Stimulated activated CD4-positive, alpha-beta T cell treated with anti-CD3 and anti-CD28 coated beads, Interleukin-4, amount 100 ng/mL, for 24 hours (primary cell): ENCODE results near the gene PPP2R1B.
"Not testable (repeated sequence)": the region's sequence is repeated elsewhere in the genome, so short reads cannot be mapped to it uniquely, and the experiment has no call there.

Source experiments
- DNase-seq: peaks from one replicate; pipeline ENCODE4 v3.0.0-alpha.2; 2020

The PPP2R1B gene

DNA sequence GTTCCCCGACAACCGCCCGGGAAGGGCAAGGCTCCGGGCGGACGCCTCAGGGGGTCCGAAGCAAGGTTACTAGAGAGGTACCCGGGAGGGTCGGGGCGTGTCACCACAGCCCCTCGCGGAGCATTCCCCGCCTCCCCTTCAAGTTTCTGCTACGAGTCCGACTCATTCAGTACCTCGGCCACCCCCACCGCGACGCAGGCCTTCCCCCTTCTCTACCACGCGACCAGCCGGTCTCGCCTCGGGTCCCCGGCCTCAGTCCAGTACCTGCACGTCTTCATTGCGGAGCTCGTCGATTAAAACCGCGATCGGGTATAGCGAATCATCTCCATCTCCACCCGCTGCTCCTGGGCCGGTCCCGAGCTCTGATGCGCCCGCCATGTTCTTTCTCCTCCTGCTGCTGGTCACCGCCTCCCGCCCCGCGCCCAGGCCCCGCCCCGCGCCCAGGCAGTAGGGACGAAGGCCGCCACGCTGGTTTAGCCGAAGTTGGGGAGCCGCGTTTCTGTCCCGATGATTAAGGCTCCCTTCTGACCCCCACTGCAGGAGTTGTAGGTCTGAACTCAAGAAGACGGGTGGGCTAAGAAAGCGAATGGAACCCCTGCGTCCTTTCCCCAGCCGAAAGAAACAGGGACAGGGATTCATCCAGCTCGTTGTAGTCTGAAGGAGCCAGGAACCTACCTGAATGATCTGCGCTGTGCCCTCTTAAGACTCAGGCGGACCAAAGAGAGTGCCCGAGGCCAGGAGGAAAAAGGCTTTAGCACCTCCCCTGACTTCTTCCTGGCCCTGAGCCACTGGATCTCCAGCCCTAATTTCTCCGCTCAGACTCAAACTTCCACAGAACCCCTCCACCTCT lies at the start of gene PPP2R1B:
Gene PPP2R1B, minus strand, starts transcription at position 406 of the 850 bp plus-strand sequence. Its CDS starts 28 bp downstream, at position 378.
- peak; percentile 78 for DNase-seq

DNA sequence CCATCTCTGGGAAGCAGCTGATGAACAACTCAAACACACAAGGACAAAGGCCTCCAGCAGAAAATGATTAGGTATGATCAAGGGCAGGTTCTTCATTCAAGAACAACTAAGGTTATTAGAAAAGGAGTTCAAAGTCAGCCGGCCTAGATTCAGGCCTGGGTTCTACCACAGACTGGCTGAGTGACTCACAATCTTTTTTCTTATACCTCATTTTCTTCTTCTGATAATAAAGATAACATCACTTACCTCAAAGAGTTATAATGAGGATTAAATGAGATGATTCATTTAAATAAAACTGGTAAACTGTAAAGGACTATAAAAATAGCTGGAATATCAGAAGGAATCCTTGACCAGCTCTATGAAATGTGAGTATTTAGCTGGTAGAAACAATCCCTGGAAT lies 49.3 kb upstream of the PPP2R1B start:
- DNase-seq: no peak

DNA sequence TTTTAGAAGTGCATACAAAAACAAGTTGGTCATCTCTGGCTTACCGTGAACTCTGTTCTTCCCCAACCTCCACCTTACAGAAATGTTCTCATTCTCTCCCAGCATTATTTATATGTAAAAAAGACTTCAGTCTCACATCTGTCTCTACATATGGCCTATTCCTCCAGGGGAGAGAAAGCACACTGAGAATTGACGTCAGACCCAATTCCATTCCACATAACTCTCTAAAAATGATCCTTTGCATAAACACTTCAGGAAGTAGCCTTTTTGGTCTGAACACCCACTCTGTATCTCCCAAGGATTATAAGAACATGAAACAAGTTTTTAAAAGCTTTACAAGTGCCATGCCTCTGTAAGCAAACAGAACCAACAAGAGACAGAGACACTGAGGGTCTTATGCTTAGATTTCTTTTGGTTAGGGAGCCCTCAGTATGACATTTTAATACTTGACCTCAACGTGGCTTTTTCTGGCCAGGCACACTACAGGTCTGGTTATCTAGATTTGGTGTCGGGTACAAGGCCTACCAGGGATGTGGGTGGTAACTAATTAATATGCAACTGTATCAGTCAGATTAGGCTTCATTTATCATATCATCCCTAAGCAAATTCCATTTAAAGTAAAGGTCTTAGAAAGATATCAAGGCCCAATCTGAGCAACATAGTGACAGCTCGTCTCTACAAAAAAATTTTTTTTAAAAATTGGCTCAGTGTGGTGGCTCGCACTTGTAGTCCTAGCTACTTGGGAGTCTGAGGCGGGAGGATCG lies 48.5 kb upstream of the PPP2R1B start:
- DNase-seq: no peak

DNA sequence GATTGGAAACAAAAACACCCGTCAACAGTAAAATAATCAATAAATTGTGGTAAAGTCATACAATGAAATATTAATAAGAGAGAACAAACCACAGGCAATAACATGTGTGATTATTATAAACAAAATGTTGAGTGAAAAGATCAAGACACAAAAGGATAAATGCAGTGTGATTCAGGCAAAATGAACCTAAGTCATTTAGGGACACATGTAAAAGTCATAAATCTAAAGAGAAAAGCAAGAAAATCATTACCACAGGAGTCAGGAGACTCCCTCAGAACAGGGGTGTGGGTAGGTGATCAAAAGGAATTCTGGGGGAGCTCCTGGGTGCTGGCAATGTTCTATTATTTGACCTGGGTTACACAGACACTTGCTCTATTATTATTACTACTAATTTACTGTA lies 47.9 kb upstream of the PPP2R1B start:
- no peak for DNase-seq

DNA sequence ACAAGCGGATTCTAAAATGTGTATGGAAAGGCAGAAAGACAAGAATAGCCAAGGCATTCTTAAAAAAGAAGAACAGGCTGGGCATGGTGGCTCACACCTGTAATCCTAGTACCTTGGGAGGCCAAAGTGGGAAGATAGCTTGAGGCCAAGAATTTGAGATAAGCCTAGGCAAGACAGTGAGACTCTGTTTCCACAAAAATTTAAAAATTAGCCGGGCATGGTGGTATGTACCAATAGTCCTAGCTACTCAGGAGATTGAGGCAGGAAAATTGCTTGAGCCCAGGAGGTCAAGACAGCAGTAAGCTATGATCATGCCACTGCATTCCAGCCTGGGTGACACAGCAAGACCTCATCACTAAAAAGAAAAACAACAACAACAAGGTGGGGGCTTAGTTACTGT lies 46.0 kb upstream of the PPP2R1B start:
- no peak for DNase-seq

DNA sequence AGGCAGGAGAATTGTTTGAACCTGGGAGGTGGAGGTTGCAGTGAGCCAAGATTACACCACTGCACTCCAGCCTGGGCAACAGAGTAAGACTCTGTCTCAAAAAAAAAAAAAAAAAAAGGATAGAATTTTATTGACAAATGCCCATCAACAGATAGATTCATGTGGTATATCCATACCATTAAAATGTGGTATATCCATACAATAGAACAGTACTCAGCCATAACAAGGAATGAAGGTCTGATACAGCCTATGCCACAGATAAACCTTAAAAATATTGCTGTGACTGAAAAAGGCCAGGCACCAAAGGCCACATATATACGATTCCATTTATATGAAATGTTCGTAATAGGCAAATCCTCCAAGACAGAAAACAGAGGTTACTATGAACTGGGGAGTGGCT lies 45.3 kb upstream of the PPP2R1B start:
- DNase-seq: no peak

DNA sequence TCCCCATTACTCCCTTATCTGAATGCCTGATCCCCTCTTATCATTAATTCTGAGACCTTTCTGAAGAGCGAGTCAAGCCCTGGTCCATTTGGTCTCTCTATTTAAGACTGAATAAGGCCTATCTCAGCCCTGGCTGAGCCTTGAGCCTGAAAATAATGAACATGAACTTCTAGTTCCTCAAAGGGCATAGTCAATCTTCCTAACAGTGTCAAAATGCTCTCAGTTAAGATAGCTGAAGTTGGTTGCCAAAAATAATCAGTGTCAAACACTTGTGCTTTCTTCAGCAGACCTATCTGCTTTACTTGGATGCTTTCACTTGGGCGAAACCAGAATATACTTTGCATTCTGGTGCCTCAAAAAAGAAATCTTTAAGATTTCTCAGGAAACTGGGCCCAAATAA lies 42.6 kb upstream of the PPP2R1B start:
- no peak for DNase-seq

DNA sequence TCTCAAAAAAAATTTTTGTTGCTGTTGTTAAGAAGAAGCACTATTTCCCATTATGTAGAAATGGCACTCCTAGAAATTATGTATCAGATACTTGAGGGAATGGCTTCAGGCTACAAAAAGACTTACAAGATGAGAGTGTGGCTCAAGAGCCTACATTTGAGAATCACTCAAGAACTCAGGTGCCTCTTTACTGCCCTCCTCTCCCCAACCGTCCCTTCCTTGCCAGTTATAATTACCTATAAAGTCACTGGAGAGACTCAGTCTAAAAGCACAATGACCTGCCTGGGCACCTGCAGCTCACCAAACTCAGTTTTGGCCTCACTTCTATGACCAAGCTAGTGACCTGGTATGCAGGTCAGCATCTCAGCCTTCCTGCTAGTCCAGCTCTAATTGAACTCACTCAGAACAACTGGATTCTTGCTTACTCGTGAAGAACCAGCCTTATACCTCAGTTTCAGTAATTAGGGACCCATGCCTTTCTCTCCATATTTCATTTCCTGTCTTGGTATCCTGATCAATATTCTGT lies 41.9 kb upstream of the PPP2R1B start:
- DNase-seq: no peak

DNA sequence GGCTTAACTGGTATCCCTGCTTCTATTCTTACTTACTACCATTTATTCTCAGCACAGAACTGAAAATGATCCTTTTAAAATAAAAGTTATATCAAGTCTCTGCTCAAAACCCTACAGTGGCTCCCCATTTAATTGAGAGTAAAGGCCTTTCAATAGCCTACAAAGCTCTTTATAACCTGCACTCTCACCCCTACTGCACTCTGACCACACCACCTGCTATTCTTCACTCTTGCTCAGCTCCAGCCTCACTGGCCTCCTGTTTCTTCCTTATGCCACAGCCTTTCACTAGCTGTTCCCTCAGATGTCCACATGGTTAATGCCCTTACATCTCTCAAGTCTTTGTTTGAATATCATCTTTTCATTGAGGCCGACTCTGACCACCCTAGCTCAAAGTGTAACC lies 40.9 kb upstream of the PPP2R1B start:
- DNase-seq: no peak

DNA sequence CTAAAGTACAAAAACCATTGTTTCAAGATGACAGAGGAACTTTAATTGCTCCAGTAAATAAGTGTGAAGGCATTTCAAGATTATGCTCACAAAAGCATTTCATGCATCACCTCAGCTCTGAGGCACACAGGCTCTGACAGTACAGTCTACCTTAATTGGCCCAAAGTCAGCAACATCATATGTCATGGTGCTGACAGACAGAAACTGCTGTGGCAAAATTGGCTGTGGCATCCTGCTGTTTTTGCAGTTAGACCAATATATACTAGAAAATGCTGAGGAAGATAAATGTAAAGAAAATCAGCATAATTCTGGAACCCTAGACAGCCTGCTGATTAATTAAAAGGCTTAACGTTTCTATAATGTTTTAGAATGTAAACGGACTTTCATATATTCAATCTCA lies 34.9 kb upstream of the PPP2R1B start:
- no peak for DNase-seq

DNA sequence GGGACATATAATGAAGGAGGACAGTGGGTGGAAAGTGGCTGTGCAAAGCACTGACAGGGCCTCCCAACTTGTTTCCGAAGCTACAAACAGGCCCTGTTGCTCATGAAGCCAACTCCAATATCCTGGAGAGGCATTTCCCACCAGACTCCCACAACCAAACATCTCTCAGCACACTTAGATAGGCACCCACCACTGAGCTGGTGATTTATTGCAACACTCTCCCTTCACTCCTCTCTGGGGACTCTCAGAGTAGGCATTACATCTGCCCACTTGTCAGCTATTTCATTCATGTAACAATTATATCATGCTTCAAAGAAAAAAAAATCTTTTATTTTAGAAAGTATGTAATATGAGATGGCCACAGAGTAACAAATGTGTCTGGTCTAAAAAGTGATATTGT lies 32.1 kb upstream of the PPP2R1B start:
- DNase-seq: no peak

DNA sequence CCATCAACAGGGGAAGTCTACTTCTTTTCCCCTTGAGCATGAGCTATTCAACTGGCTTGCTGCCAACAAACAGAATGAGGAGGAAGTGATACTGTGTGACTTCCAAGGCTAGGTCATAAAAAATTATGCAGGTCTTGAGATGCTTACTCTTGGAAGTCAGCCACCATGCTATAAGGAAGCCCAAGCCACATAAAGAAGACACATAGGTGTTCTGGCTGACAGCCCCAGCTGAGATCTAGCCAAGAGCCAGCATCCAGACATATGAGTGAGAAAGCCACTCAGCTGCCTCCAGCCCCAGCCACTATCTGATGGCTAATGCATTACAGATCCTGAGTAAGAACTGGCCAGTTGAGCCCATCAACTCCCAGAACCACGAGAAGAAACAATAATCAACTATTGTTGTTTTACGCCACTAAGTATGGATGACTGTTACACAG lies 31.0 kb upstream of the PPP2R1B start:
- no peak for DNase-seq

DNA sequence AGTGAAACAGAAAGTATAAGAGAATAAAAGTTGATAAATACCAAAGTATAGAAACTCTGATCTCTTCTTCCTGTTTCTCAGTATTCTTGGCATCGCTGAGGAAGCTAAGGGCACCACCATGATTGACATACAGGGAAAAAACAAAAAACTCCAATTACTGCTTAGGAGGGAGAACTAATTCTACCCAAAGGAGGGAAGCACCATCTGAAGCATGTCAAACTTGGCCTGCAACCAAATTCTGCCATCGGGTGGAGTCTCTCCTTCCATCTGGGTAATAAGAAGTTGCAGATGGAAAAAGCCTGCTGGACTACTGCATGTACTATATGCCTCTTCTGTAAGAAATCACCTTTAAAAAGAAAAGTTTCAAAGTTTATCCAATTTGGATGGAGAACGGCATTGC lies 30.5 kb upstream of the PPP2R1B start:
- DNase-seq: no peak

DNA sequence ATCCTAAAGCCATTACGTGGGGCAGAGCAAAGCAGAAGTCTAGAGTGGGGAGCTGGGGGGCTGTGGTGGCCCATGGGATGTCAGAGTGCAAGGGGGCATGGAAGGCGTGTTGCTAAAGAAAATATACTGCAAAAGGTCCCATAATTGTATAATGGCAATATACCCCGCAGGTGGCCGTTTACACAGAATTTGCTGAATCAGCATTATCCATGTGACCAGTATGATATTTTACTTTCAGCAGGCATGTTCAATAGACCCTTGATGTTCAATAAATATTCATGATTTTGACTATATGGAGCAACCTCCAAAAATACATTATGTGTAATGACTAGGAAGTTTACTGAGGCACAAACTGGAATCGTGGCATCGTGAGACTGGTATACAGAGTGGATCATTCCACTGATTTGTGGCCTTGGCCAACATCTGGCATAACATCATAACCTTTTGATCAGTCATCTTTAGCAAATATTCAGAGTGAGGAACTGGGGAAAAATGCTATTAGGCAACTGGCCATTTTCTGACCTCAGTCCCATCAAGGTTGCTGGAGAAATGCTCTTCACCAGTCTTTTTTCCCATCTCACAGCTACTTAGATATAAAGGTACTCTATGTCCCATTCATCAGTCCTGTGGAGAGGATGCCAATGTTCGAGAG lies 29.3 kb upstream of the PPP2R1B start:
- no peak for DNase-seq

DNA sequence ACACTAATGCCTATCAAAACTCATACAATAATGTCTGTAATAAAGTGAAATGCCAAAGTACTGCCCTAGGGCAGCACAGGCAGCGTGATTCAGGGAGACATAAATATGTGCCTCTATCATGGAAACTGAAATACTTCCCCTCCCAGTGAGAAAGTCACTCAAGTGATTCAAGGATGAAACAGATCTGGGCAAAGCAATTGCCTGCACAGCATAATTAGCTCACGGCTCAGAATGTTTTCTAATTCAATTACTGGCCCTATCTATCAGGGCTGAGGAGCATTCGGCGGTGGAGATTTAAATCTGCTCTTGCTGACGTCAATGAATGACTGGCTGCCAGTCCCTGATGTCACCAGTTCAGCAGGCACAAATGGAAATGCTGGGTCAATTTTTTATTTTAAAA lies 27.7 kb upstream of the PPP2R1B start:
- DNase-seq: no peak

DNA sequence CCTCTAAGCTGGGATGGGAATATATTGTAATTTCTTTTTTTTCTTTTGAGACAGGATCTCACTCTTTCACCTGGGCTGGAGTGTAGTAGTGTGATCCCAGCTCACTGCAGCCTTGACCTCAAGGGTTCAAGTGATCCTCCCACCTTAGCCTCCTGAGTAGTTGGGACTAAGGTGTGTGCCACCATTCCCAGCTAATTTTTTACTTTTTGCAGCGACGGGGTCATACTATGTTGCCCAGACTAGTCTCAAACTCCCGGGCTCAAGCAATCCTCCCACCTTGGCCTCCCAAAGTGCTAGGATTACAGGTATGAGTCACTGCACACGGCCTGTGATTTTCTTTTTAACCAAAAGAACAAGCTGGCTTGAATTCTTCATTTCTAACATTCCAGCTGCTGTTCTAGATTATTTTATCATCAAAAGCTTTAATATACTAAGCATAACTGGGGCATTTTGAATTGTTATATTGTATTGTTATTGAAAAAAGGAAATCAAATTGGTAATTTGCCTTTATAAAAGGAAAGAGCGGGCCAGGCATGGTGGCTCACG lies 26.8 kb upstream of the PPP2R1B start:
- no peak for DNase-seq

DNA sequence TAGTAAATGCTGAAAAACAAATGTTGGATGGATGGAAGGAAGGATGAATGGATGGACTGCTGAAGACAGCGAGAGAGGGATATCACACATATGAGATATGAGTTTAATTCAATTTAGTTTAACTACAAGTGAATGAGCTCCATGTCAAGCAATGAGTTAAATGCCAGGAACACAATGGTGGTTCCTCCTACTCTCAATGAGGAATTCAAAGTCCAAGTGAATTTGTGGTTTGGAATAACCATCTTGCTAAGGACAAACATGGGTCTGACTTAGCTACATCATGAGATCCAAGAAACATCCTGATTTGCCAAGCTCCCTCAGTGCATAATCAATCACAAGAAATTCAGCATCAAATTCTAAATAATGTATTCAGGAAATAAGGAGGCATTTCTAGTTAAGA lies 26.1 kb upstream of the PPP2R1B start:
- no peak for DNase-seq

DNA sequence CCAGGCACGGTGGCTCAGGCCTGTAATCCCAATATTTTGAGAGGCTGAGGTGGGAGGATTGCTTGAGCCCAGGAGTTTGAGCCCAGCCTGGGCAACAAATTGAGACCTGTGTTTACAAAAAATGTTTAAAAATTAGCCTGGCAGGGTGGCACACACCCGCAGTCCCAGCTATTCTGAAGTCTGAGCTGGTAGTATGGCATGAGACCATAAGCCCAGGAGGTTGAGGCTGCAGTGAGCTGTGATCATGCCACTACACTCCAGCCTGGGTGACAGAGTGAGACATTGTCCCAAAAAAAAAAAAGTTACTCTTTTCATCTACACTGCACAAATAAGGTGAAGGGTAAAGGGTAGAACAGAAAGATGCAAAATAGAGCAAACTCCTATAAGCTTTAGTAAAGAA lies 22.3 kb upstream of the PPP2R1B start:
- DNase-seq: no peak

DNA sequence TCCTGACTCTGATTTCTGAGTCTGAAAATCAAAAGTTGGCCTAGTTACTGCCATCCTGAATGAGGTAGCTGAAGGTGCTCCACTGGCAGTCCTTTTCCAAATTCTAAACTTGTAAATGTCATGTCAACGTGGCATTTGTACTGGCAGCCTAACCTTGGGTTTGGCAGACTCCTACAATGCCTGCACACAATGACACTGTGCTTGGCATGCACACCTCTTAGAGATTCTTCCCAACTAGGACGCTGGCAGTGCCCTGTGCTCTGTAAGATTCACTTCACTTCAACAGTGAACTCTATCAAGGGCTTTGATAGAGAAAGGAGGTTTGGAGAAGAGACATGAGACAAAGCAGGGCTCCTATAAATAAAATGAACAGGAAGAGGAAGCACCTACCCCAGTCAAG lies 21.9 kb upstream of the PPP2R1B start:
- DNase-seq: no peak

DNA sequence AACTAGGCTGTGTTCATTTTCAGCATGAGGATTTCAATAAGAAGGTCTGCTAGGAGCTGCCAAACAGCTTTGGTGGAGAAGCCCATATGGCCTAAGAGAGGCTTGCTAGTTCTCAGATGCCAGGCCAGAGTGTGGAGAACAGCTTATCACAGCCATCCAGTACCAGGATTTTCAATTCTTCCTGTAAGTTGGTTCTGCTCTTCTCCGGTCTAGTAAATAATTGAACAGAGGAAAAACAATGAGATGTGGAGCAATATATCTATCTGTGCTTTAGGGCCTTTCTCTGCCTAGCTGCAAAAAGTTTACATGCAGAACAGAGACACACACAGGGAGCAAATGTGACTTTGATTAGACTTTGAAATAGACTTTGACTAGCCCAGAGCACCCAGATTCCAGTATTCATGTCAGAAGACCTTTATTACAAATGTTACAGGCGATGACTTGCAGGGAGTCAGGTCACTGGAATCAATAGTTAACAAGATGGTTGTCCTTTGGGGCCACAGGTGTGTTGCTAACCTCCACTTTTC lies 19.8 kb upstream of the PPP2R1B start:
- DNase-seq: no peak

DNA sequence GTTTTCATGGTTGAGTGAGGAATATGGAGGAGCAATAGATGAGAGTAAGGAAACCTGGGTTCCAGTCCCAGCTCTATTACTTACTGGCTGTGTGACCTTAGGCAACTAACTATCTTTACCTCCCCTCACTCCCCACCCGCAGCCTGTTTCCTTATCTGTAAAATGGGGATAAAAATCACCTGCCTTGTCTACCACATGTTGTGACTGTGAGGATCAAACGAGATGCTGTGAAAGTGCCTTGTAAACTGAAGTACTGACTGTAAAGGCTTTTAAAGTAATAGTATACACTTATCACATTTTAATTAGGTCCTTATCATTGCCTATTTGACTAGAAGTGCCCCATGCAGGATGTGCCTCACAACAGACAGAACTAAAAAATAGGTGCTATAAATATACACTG lies 18.9 kb upstream of the PPP2R1B start:
- no peak for DNase-seq

DNA sequence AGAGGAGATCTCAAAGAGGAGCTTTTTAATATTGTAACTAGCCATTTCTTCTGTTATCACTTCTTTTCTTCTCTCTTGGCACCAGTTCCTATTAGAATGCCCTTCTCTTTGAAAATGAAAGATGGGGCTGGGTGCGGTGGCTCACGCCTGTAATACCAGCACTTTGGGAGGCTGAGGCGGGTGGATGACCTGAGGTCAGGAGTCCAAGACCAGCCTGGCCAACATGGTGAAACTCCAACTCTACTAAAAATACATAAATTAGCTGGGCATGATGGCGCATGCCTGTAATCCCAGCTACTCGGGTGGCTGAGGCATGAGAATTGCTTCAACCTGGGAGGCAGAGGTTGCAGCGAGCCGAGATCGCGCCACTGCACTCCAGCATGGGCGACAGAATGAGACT lies 18.1 kb upstream of the PPP2R1B start:
- not testable (repeated sequence) for DNase-seq
